ENCODE results near the gene CXorf38. TPM values are rescaled to one million over a fixed set of nuclear protein-coding genes. Genes with fewer than 3 reads are reported as not detected.

CXorf38 gene
- total RNA-seq, 2 donors from 2014 or later, result 8.2 to 9.1 TPM

DNA sequence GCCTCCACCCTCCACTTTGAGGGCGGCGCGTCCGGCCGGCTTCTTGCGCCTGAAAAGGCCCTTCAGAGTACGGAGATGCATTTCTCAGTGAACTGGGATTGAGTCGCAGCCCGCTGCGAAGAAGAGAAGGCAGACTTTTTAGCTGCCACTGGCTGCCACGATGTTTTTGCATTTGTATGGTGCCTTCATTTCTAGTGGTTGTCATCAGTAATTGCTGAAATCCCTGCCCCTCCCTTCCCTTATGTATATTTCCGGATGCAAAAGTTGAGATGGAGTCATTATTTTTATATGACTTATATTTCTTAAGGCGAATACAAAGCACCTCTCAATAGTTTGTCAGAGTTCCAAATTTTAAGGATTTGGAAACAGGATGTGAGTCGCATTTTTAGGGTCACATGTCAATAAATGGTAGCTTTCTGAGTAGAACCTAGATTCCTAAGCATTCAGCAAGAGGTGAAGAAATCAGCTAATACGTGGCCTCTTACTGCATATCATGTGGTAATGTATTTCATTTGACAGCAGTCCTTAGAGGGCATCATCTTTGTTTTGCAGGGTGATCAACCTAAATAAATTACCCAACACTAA is 65.9 kb downstream of the CXorf38 start:
- Histone ChIP-seq H3K27me3 (no peaks in the 10 kb centered on the region), H3K36me3 (no peaks in the 10 kb centered on the region), H3K4me3 (peak overlapping the region; percentile 63 to 75), H3K9me3 (no peaks in the 10 kb centered on the region), H3K4me1 (peaks cover 0 to 10% of the 10 kb centered on the region in 2 donors), H3K27ac (peak overlapping the region; percentile 84 to 88)
- DNase-seq (ENCODE audit: low spot score), result no peak
- TF ChIP-seq, protein P1, sequence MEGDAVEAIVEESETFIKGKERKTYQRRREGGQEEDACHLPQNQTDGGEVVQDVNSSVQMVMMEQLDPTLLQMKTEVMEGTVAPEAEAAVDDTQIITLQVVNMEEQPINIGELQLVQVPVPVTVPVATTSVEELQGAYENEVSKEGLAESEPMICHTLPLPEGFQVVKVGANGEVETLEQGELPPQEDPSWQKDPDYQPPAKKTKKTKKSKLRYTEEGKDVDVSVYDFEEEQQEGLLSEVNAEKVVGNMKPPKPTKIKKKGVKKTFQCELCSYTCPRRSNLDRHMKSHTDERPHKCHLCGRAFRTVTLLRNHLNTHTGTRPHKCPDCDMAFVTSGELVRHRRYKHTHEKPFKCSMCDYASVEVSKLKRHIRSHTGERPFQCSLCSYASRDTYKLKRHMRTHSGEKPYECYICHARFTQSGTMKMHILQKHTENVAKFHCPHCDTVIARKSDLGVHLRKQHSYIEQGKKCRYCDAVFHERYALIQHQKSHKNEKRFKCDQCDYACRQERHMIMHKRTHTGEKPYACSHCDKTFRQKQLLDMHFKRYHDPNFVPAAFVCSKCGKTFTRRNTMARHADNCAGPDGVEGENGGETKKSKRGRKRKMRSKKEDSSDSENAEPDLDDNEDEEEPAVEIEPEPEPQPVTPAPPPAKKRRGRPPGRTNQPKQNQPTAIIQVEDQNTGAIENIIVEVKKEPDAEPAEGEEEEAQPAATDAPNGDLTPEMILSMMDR (IDR thresholded peaks at IDR 0.05), result no peak

DNA sequence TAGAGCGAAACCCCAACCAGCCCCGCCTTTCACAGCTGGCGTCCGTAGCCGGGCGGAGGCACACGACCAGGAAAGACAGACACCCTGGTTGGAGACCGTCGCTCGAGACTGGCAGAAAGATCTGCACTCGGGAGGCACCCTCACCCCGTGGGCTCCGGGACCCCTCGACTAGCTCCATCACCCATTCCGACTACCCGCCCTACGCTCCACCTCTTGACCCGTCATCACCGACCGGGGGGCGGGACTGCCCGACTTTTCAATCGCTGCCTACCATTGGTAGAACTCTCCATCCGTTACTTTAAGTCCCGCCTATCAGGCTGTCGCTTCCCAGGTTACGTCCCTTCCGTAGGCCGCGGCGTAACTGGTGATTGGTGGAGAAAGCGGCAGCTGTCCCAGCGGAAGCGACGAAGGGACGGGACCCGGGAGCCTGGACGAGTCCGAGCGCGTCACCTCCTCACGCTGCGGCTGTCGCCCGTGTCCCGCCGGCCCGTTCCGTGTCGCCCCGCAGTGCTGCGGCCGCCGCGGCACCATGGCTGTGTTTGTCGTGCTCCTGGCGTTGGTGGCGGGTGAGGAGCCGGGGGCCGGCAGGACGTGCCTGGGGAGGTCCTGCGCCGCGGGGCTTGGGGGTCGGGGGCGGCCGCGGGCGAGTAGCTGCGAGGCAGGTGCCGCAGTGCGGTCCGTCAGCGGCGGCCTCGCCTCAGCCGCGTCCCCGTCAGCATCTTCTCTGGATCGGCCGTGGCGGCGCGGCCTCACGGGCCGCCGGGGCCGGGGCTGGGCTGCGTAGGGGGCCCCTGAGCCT is 66.6 kb downstream of the CXorf38 start, which contains the start of gene ATP6AP2:
Gene ATP6AP2, plus strand, starts transcription at position 434 of the 799 bp plus-strand sequence. Its CDS starts 96 bp downstream, at position 530.
- Histone ChIP-seq H3K4me3 (peak within 1 kb of the TSS; percentile 63 to 75), H3K27me3 (no peaks in the 10 kb centered on the region), H3K4me1 (peaks cover 0 to 10% of the 10 kb centered on the region in 2 donors), H3K9me3 (no peaks in the 10 kb centered on the region), H3K36me3 (no peaks in the 10 kb centered on the region), H3K27ac (peak within 1 kb of the TSS; percentile 84 to 88)
- TF ChIP-seq, protein P1 (IDR thresholded peaks at IDR 0.05), result no peak
- peak; percentile 96 for DNase-seq (ENCODE audit: low spot score)

DNA sequence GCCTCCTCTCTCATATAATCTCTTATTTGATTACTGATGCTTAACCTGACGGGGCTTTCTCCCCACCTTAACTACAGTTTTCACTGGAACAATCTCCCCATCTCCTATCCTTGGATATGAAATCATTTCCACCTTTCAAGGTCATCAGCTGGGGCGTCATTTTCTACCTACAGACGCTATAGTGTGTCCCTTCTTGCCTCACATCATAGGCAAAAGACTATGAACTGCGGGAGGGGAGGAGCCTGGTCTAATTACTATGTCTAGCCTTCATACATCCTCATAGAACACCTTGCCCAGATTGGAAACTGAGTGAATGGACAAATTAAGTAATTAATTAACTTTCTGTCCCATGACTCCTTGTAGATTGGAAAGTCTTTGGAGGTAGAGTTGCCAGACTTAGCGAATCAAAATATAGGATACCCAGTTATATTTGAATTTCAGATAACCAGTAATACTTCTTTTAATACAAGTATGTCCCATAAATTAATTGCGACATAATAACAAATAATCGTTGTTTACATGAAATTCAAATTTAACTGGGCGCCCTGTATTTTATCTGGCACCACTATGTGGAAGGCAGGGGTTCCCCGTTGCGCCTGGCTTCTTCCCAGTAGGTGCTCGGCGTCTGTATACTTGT is 67.3 kb downstream of the CXorf38 start:
- Histone ChIP-seq H3K4me1 (peaks cover 0 to 10% of the 10 kb centered on the region in 2 donors), H3K27ac (peak overlapping the region; percentile 84 to 88), H3K4me3 (peak overlapping the region; percentile 63 to 75), H3K27me3 (no peaks in the 10 kb centered on the region), H3K9me3 (no peaks in the 10 kb centered on the region), H3K36me3 (no peaks in the 10 kb centered on the region)
- TF ChIP-seq, protein P1 (IDR thresholded peaks at IDR 0.05), result no peak
- no peak for DNase-seq (ENCODE audit: low spot score)

DNA sequence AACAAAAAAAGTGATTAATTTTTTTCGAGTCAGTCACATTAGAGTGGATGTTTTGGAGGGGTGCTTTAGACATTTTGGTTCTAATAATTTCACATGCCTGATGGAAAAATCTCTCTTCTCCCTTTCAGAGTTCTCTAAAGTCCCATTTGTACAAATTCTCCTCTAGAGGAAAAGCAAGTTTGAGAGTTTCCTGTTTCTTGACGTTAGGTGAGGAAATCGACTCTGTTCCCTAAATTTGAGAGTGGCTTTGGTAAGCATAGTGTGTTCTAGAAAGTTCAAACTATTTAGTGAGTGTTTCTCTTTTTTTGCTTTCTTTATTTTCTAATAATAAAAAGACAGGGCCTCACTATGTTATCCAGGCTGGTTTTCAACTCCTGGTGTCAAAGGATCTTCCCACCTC is 68.2 kb downstream of the CXorf38 start:
- H3K4me1 ChIP-seq, result peaks cover 0 to 10% of the 10 kb centered on the region in 2 donors
- no peaks in the 10 kb centered on the region for H3K27me3 ChIP-seq
- H3K27ac ChIP-seq, result no peak overlapping the region
- DNase-seq (ENCODE audit: low spot score), result no peak
- H3K9me3 ChIP-seq, result no peaks in the 10 kb centered on the region
- TF ChIP-seq, protein P1 (IDR thresholded peaks at IDR 0.05), result no peak
- no peak overlapping the region for H3K4me3 ChIP-seq
- H3K36me3 ChIP-seq, result no peaks in the 10 kb centered on the region

DNA sequence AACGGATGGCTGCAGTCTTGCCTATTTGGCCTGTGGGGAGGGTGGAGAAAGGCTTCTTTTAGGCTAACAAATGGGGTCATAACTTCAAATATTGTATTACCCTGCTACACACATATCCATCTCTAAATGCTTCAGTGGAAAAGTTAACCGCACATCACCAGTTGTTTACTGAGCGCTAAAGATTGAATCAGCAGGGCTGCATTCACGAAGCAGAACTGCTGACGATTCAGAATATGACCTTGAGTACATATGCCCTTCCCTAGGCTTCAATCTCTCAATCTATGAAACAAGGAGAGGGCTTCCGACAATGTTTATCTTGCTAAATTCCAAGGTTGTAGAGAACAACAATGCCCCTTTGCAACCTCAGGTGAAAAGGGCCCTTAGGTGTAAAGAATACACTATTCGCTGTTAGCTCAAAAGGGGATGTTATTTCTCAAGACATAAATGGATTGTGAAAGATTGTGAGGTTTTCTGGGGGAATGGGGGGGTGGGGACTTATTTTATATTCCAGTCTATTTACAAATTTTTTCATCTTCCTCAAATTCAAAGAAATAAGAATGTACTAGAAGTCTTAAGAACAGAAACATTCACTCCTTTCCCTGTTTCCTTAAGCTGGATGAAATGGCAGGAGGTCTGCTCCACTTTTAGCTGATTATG is 69.2 kb downstream of the CXorf38 start:
- Histone ChIP-seq H3K9me3 (no peaks in the 10 kb centered on the region), H3K27me3 (no peaks in the 10 kb centered on the region), H3K36me3 (no peaks in the 10 kb centered on the region), H3K4me3 (no peak overlapping the region), H3K27ac (no peak overlapping the region), H3K4me1 (peaks cover 0 to 10% of the 10 kb centered on the region in 2 donors)
- no peak for DNase-seq (ENCODE audit: low spot score)
- TF ChIP-seq, protein P1 (IDR thresholded peaks at IDR 0.05), result no peak

Other genes with a start within 250 kb of the CXorf38 start
- gene ATP6AP2, start 66.6 kb downstream of the CXorf38 start, total RNA-seq, result 10 to 100 TPM; 50.9 to 52.8 TPM
- gene MPC1L, start 24.1 kb downstream of the CXorf38 start, total RNA-seq, result not detected
- gene MED14, start 88.0 kb upstream of the CXorf38 start, total RNA-seq, result 10 to 100 TPM; 16.1 to 22.1 TPM

Data from right atrium auricular region (tissue), 2 donors.